GM18517 (cell line): ENCODE data around the gene ACTN1.
"Not testable (repeated sequence)": the region's sequence is repeated elsewhere in the genome, so short reads cannot be mapped to it uniquely, and the experiment has no call there.

ENCODE experiments used
- ATAC-seq: cut with Tn5 transposase; IDR thresholded peaks from one replicate; pipeline ENCODE4 v1.9.1; 2021; ENCODE audit warnings: mild to moderate bottlenecking, moderate library complexity; ENCODE audit not compliant: unreplicated experiment

Gene ACTN1

DNA sequence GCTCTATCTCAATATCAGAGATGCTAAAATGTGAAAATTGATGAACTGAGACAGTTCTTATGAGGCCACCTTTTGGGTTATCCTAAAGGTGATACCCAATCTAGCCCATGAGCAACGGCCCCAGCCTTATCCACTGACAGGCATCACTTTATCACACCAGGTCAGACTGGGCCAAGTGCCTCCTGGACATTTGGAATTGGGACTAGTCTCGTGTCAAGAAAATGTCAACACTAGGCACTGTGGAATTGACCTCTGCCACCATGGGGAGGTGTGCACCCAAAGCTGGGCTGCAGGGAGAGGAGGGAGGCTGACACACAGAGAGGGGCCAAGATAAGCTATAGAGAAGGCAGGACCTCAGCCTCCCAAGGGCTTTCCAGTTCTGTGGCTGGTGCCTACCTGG lies 107.7 kb downstream of the ACTN1 start:
- ATAC-seq = no peak

- ATAC-seq = no peak
Measured at GRCh38 chr14:68866991-68867533, 112.0 kb downstream of the ACTN1 start.

- no peak for ATAC-seq
Measured at GRCh38 chr14:68865542-68865941, 113.6 kb downstream of the ACTN1 start.

DNA sequence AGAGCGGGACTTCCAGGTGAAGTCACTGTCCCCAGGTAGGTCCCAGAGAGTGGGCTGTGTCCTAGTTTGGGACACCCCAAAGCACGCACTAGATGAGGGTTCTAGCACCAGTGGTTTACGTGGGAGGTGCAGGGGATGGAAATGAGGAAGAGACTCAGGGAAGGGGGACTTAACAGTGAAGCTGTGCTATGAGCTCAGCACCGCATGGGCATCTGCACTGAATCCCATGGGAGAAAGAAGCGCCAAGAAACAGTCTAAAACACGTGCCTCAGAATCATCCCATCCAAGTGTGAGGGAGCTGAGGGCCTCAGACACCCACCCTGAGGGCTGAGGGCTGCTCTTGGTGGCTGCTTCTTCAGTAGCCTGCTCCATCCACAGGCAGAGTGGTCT lies 114.7 kb downstream of the ACTN1 start:
- ATAC-seq = no peak

DNA sequence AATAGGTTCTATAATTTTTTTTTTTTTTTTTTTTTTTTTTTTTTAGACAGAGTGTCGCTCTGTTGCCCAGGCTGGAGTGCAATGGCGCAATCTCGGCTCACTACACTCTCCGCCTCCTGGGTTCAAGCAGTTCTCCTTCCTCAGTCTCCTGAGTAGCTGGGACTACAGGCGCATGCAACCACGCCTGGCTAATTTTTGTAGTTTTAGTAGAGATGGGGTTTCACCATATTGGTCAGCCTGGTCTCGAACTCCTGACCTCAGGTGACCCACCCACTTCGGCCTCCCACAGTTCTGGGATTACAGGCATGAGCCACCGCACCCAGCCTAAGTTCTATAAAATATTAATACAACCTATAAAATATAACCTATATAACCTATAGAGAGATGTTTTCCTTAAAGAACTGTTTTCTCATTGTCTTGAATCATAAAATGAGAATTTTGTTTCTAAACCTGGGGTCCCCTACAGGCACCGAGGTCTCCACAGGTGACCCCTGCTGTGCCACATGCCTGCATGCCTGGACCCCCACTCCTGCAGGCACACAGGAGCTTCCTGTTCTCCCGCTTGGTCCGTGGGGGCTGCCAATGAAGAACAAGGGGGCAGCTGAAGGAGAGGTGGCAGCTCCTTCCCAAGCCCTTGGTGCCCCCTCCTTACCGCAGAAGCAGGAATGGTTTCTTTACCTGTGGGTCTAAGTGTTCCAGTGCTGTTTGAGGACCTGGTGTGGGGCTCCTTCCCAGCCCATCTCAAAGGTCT lies 115.3 kb downstream of the ACTN1 start:
- ATAC-seq = no peak

GRCh38 chr14:68862954-68863594 lies 116.0 kb downstream of the ACTN1 start:
- no peak for ATAC-seq

- no peak for ATAC-seq
Measured at GRCh38 chr14:68860771-68861170, 118.3 kb downstream of the ACTN1 start.

DNA sequence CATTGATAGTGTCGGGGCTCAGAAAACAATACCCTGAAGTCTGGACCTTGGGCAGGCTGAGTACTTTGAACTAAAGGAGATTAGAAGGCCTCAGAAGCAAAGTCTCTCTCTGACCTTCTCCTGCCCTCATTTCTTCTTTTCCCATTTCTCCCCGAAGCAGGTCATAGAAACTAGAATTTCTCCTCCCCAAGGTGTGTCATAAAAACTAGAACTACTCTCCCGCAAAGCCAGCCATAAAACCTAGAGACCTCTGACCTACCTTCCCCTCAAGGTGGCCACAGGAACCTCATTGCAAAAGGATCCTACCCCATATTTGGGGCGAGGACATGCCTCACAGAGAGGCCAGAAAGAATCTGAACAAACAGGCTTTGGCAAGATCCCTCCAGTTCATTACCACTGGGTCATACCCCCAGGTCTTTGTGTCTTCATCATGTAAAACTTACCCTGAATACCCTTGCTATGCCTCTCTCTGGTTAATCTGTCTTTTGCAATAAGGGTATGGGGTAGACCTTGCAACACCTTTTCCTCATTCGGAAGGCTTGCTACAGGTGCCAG lies 121.5 kb downstream of the ACTN1 start:
- no peak for ATAC-seq

DNA sequence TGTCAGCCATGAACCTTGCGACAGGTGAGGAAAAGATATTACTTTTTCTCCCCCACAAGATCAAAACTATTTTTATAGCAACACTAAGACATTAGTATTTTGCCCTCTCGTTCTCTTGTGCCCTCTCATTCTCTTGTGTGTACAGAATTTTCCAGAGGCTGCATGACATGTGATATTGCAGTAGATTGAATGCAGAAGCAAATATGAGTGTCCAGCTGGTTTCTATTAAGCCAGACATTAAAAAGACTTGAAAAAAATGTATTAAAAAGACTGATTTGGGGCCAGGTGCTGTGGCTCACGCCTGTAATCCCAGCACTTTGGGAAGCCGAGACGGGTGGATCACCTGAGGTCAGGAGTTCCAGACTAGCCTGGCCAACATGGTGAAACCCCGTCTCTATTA lies 122.5 kb downstream of the ACTN1 start:
- no peak for ATAC-seq

DNA sequence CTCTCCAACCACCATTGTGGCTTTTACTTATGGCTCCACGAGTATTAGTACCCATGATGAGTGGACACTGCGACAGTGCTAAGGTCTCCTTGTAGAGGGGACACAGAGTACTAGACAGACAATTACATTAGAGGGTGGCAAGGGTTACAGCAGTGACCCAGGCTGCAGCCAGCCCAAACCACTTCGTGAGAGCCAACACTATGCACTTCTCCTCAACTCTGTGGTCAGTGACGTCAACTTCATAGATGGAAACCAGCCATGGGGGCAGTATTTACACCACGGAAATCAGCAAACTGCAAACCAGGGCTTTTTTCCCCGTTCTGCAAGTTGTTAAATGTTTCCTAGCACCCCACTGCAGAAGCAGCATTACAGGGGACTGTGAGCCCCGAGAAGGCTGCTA lies 124.7 kb downstream of the ACTN1 start:
- ATAC-seq = no peak

- ATAC-seq = no peak
Measured at GRCh38 chr14:68853749-68854148, 125.4 kb downstream of the ACTN1 start.

- not testable (repeated sequence) for ATAC-seq
Measured at GRCh38 chr14:68852493-68852892, 126.6 kb downstream of the ACTN1 start.

GRCh38 chr14:68851078-68851477 lies 128.0 kb downstream of the ACTN1 start:
- no peak for ATAC-seq

DNA sequence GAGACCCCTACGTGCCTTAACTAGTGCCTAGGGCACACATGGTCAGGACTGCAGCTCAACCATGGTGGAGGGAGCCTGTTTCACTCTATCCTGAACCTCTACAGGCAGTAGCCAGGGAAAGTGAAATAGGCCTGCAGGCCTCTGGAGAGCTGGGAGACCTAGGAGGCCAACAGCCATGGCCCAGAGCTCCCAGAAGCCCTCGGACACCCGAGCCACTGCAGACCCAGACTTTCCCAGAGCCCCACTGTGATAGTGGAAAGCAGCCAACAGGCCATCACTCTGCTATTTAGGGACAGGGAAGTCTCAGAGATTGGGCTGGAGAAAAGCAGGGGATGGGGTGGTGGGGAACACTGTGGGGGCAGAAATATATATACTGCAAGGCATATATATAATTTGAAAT lies 129.7 kb downstream of the ACTN1 start:
- ATAC-seq = no peak

GRCh38 chr14:68848253-68848652 lies 130.8 kb downstream of the ACTN1 start:
- ATAC-seq = no peak

GRCh38 chr14:68847640-68848039 lies 131.5 kb downstream of the ACTN1 start:
- ATAC-seq = not testable (repeated sequence)

DNA sequence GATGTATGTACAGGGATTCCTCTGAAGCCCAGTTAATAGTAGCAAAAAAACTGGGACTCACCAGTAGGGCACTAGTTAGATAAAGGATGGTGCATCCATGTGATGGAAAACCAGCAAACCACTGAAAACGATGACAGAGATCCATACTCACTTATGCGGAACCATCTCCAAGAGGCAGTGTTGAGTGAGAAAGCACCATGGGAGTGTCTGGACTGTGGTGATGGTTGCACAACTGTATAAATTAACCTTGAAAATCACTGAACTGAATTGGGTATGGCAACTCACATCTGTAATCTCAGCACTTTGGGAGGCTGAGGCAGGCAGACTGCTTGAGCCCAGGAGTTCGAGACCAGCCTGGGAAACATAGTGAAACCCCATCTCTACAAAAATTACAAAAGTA lies 132.6 kb downstream of the ACTN1 start:
- no peak for ATAC-seq

- no peak for ATAC-seq
Measured at GRCh38 chr14:68844210-68844545, 134.9 kb downstream of the ACTN1 start.

DNA sequence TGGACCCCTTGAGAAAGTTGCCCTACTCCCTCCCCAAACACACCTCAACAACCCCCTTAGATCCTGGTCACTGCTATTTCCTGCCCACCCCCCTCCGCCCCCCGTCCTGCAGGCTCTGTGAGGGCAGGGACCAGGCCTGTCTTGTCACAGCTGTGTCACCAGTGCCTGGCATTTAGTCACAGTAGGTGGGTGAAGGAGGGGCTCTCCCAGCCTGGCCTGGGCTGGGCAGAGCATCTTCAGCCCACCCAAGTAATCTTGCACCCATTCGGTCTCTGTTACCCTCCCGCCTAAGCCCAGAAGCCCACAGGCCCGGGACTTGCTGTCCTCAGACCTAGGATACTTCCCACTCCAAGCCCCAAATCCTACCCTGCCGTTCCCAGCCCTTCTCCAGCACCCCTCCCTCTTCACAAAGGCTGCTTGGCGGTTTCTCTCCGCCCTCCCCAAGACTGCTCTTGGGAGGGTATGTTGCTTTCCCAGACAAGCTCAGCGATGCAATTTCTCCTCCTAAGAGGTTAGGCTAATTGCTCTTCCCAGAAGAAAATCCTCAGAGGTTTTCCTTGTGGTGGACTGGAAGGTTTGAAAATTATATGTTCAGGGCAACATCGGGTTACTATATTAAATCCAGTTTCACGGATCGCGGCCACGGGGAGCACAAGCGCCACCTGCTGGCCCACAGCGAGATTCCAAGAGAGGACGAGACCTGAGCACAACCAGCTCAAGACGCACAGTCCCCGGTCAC lies 135.5 kb downstream of the ACTN1 start:
- ATAC-seq = no peak

GRCh38 chr14:68842298-68842697 lies 136.8 kb downstream of the ACTN1 start:
- ATAC-seq = no peak

DNA sequence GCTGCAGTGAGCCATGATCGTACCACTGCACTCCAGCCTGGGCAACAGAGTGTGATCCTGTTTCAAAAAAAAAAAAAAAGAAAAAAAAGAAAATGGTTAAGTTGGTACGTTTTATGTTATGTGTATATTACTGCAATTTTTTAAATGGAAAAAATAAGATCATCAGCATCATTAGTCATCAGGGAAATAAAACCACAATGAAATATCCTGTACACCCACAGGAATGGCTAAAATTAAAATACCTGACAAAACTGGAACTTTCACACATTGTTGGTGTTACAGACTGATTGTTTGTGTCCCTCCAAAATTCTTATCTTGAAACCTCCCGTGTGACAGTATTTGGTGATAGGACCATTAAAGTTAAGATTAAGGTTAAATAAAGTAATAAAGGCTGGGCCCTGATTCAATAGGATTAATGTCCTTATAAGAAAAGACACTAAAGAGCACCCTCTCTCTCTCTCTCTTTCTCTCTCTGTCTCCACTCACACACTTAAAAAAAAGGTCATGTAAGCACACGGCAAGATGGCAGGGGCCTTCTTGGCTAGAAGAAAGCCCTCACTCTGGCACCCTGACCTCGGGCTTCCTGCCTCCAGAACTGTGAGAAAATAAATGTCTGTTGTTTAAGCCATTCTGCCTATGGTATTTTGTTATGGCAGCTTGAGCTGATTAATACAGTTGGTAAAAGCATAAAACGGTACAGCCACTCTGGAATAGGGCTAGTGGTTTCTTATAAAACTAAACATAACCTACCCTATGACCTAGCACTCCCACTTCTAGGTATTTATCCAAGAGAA lies 137.9 kb downstream of the ACTN1 start:
- no peak for ATAC-seq
